HepG2 (cell line): ENCODE results near the gene USP30. TPM values are rescaled to one million over a fixed set of nuclear protein-coding genes. Genes with fewer than 3 reads are reported as not detected.

Experiments used
- ATAC-seq: fragments of 200-7000 bp; cut with Tn5 transposase; 3 replicates; pipeline ENCODE4 v1.9.1; 2020; ENCODE audit warnings: mild to moderate bottlenecking, moderate library complexity
- BruUV-seq: library from RNA; stranded (reverse); fragments of 400-500 nt; replicated peaks from 2 replicates; lab custom pipeline; 2021; lab: Mats Ljungman, UMichigan
- CTCF ChIA-PET: fragments of 300-600 bp; formaldehyde crosslinking; extraction: SDS; loops from one replicate; lab custom pipeline; 2021; ENCODE audit warnings: low total read pairs, inconsistent platforms, low intra/inter-chr PET ratio; lab: Yijun Ruan, JAX
- POLR2A ChIA-PET: fragments of 350-600 bp; sonication (Branson Sonifier 250); formaldehyde crosslinking; loops from one replicate; lab custom pipeline; 2020; ENCODE audit warnings: antibody characterized with exemption, inconsistent platforms; lab: Yijun Ruan, JAX
- DNase-seq: peaks from one replicate; pipeline ENCODE4 v3.0.0-alpha.2; 2015; ENCODE audit warnings: low spot score
- FAIRE-seq: peaks from 3 replicates; lab custom pipeline; 2011; peaks lifted over from hg19 to GRCh38; lab: Jason Lieb, UNC
- H2AFZ ChIP-seq: one replicate; pipeline ENCODE4 v1.6.1; 2011; ENCODE audit warnings: low read length, inconsistent platforms
- H3K27ac ChIP-seq: fragments of 300-600 bp; 3 replicates; pipeline ENCODE4 v1.8.0; 2011; ENCODE audit warnings: mixed run types, mild to moderate bottlenecking, mixed read lengths, low read length, inconsistent platforms; ENCODE audit not compliant: insufficient read depth; ENCODE audit errors: extremely low read length
- H3K27me3 ChIP-seq, 2 experiments: fragments of 200-600 bp in 1 of 2; 2 replicates in 1 of 2; 3 replicates in 1 of 2; pipeline versions ENCODE4 v1.6.0 to v1.8.0; 2011; ENCODE audit warnings: low read length in 2 of 2, mild to moderate bottlenecking in 2 of 2, moderate library complexity in 2 of 2, inconsistent platforms in 1 of 2; ENCODE audit not compliant: insufficient read depth in 2 of 2, control insufficient read depth in 1 of 2
- H3K36me3 ChIP-seq, 2 experiments: fragments of 200-600 bp in 1 of 2; replicated peaks in 1 of 2; 2 replicates in 1 of 2; 3 replicates in 1 of 2; pipeline versions ENCODE4 v1.5.1 to v1.8.0; 2011; ENCODE audit warnings: low read length in 2 of 2, inconsistent platforms in 1 of 2; ENCODE audit not compliant: insufficient read depth in 2 of 2, control insufficient read depth in 1 of 2
- H3K4me1 ChIP-seq: 2 replicates; pipeline ENCODE4 v1.5.1; 2012; ENCODE audit warnings: low read length, inconsistent platforms; ENCODE audit not compliant: insufficient read depth
- H3K4me2 ChIP-seq: 2 replicates; pipeline ENCODE4 v1.6.0; 2011; ENCODE audit warnings: low read depth, low read length, inconsistent platforms
- H3K4me3 ChIP-seq, 3 experiments: fragments of 200-600 bp in 1 of 3; sonication (generic), shearing (Covaris generic) in 1 of 3; replicated peaks in 1 of 3; 2 replicates each; pipeline ENCODE4 v1.5.1; 2011 to 2016; ENCODE audit warnings: low read length in 3 of 3, inconsistent platforms in 2 of 3, low read depth in 2 of 3, mild to moderate bottlenecking in 2 of 3, control low read depth in 1 of 3, mixed read lengths in 1 of 3; ENCODE audit not compliant: insufficient read depth in 1 of 3
- H3K79me2 ChIP-seq: one replicate; pipeline ENCODE4 v1.6.1; 2011; ENCODE audit warnings: low read length, inconsistent platforms; ENCODE audit not compliant: insufficient read depth
- H3K9ac ChIP-seq: 2 replicates; pipeline ENCODE4 v1.6.0; 2011; ENCODE audit warnings: mild to moderate bottlenecking, low read depth, low read length, inconsistent platforms; ENCODE audit not compliant: insufficient read depth
- H3K9me3 ChIP-seq: 2 replicates; pipeline ENCODE4 v1.5.1; 2012; ENCODE audit warnings: mild to moderate bottlenecking, low read length
- H4K20me1 ChIP-seq: 2 replicates; pipeline ENCODE4 v1.6.0; 2011; ENCODE audit warnings: inconsistent platforms, mild to moderate bottlenecking, low read length, moderate library complexity; ENCODE audit not compliant: insufficient read depth
- FOXK2 ChIP-seq: fragments of 450-650 bp; IDR thresholded peaks from 2 replicates; pipeline ENCODE4 v1.6.1; 2016
- GZF1 ChIP-seq: sonication (generic); formaldehyde crosslinking; IDR thresholded peaks from 2 replicates; pipeline ENCODE4 v1.5.1; 2020; ENCODE audit warnings: mild to moderate bottlenecking, missing genetic modification reagents
- JUNB ChIP-seq: sonication (generic); formaldehyde crosslinking; IDR thresholded peaks from 2 replicates; pipeline ENCODE4 v1.8.0; 2022; ENCODE audit warnings: missing genetic modification reagents, mild to moderate bottlenecking, borderline replicate concordance
- MIER2 ChIP-seq: IDR thresholded peaks from 2 replicates; pipeline ENCODE4 v1.6.1; 2016; ENCODE audit warnings: missing biosample characterization, missing genetic modification reagents
- SIN3B ChIP-seq: fragments of 150-350 bp; IDR thresholded peaks from 2 replicates; pipeline ENCODE4 v1.6.1; 2014; ENCODE audit warnings: low read length
- SOX13 ChIP-seq, 3 experiments: fragments of 450-650 bp in 1 of 3; sonication (generic) in 1 of 3; formaldehyde crosslinking in 1 of 3; IDR thresholded peaks in 2 of 3; conservative IDR thresholded peaks in 1 of 3; 2 replicates each; pipeline versions ENCODE4 v1.5.0 to v1.6.1; 2016 to 2020; ENCODE audit warnings: antibody characterized with exemption in 1 of 3, mild to moderate bottlenecking in 1 of 3, missing compliant biosample characterization in 1 of 3, missing genetic modification reagents in 1 of 3, moderate library complexity in 1 of 3
- ZNF3 ChIP-seq: IDR thresholded peaks from 2 replicates; pipeline ENCODE4 v1.7.0; 2017; ENCODE audit warnings: inconsistent platforms
- ZNF616 ChIP-seq: sonication (generic); formaldehyde crosslinking; IDR thresholded peaks from 2 replicates; pipeline ENCODE4 v1.5.0; 2020; ENCODE audit warnings: low read depth, mild to moderate bottlenecking, missing genetic modification reagents
- ZSCAN21 ChIP-seq: sonication (generic); formaldehyde crosslinking; IDR thresholded peaks from 2 replicates; pipeline ENCODE4 v1.8.0; 2022; ENCODE audit warnings: mild to moderate bottlenecking, missing genetic modification reagents, moderate library complexity, borderline replicate concordance
- WGBS: methylation state at CpG from one replicate; pipeline ENCODE4 v1.1.6; 2017; ENCODE audit warnings: low lambda C conversion rate; 5-methylcytosine and 5-hydroxymethylcytosine counted together
- in situ Hi-C: cut with HindIII; loops from 2 replicates; pipeline ENCODE4 v1.10.0; 2017; ENCODE audit warnings: low pct_unique_long_range_greater_than_20kb; ENCODE audit not compliant: extremely low pct_ligation_motif_present
- intact Hi-C: fragments of 100-400 bp; cut with micrococcal nuclease; formaldehyde crosslinking; loops from one replicate; pipeline ENCODE4 v1.10.0; 2022; ENCODE audit not compliant: unreplicated experiment
- polyA plus RNA-seq, 8 experiments: library from polyadenylated mRNA; depleted of rRNA in 3 of 8; stranded (reverse) in 7 of 8; unstranded in 1 of 8; fragments of >200 nt; fragmentation: Illumina TruSeq in 4 of 8; extraction: Trizol in 4 of 8; gene quantifications; 2 replicates each; pipeline versions ENCODE4 v1.2.1 to v1.2.3, GENCODE V29; 2011 to 2016; ENCODE audit warnings: low read depth in 4 of 8, missing spikeins in 1 of 8, mixed read lengths in 1 of 8; ENCODE audit not compliant: insufficient read depth in 1 of 8
- total RNA-seq, 5 experiments: library from RNA; depleted of rRNA; stranded (reverse); fragments of >200 nt; fragmentation: Illumina TruSeq; extraction: Trizol; gene quantifications; 2 replicates each; pipeline ENCODE4 v1.2.3, GENCODE V29; 2016; ENCODE audit warnings: low read depth in 1 of 5
- TF ChIP-seq, protein P1 (sequence below): sonication (generic); formaldehyde crosslinking; IDR thresholded peaks from 2 replicates; pipeline ENCODE4 v1.5.0; 2020; ENCODE audit warnings: mild to moderate bottlenecking, missing genetic modification reagents
- TF ChIP-seq, protein P2 (sequence below): sonication (generic); formaldehyde crosslinking; IDR thresholded peaks from 2 replicates; pipeline ENCODE4 v1.5.1; 2020; ENCODE audit warnings: mild to moderate bottlenecking, moderate library complexity, missing genetic modification reagents

Gene USP30
- total and polyA plus RNA-seq, 2 of the 13 experiments (the other 11 are each of a cell fraction or from before 2014, with no cell fraction given), result 11.2 to 20.8 TPM

DNA sequence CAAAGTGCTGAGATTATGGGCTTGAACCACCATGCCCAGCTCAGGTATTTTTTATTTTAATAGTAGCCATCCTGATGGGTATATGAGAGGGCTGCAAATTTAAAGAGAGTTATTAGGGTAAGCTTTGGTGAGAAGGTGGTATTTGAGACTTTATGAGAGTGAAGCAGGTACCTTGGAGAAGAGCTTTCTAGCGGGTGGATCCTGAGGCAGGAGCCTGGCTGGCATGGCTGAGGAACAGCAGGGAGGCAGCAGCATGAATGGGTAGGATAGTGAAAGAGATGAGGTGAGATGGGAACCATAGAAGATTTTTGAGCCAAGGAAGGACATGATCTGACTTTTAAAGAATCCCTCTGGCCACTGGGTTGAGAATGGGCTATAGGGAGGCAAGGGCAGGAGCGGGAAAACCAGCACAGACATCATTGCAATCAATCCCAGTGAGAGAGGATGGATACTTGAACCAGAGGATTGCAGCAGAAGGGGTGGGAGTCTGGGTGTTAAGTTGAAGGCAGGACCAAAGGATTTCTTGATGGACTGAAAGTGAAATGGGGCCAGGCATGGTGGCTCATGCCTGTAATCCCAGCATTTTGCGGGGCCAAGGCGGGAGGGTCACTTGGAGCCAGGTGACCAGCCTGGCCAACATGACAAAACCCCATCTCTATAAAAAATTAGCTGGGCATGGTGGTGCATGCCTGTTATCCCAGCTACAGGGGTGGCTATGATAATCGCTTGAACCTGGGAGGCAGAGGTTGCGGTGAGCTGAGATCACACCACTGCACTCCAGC is 37.2 kb upstream of the USP30 start:
- peaks cover 0 to 13% of the 10 kb centered on the region in 2 experiments; a peak in 1 of 5 replicates for H3K27me3 ChIP-seq
- H3K79me2 ChIP-seq, result no peaks in the 10 kb centered on the region
- H2AFZ ChIP-seq, result no peak overlapping the region
- ChIA-PET CTCF (no interaction called here), POLR2A (no interaction called here)
- ATAC-seq (no peak), FAIRE-seq (no peak), DNase-seq (no peak)
- no peak overlapping the region for H3K9ac ChIP-seq
- no peak overlapping the region for H3K27ac ChIP-seq
- in situ Hi-C loops, result no loop called here
- no TSS peak for BruUV-seq
- no peaks in the 10 kb centered on the region for H3K9me3 ChIP-seq
- H4K20me1 ChIP-seq, result no peaks in the 10 kb centered on the region
- whole genome bisulfite sequencing, result 41% methylated on average over 6 of the region's 6 CpGs
- TF ChIP-seq JUNB (CRISPR knock-in tag) (no peak), FOXK2 (no peak), ZSCAN21 (CRISPR knock-in tag) (no peak), SIN3B (no peak), GZF1 (no peak), ZNF616 (no peak), SOX13 (IDR thresholded peaks at IDR 0.05) (no peak), SOX13 (CRISPR knock-in tag; conservative IDR thresholded peaks at IDR 0.05 in 1 of 2, IDR thresholded peaks at IDR 0.05 in 1 of 2) (no peak), MIER2 (CRISPR knock-in tag) (no peak), ZNF3 (CRISPR knock-in tag) (no peak)
- TF ChIP-seq, protein P1, sequence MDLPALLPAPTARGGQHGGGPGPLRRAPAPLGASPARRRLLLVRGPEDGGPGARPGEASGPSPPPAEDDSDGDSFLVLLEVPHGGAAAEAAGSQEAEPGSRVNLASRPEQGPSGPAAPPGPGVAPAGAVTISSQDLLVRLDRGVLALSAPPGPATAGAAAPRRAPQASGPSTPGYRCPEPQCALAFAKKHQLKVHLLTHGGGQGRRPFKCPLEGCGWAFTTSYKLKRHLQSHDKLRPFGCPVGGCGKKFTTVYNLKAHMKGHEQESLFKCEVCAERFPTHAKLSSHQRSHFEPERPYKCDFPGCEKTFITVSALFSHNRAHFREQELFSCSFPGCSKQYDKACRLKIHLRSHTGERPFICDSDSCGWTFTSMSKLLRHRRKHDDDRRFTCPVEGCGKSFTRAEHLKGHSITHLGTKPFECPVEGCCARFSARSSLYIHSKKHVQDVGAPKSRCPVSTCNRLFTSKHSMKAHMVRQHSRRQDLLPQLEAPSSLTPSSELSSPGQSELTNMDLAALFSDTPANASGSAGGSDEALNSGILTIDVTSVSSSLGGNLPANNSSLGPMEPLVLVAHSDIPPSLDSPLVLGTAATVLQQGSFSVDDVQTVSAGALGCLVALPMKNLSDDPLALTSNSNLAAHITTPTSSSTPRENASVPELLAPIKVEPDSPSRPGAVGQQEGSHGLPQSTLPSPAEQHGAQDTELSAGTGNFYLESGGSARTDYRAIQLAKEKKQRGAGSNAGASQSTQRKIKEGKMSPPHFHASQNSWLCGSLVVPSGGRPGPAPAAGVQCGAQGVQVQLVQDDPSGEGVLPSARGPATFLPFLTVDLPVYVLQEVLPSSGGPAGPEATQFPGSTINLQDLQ (CRISPR knock-in tag), result no peak
- TF ChIP-seq, protein P2, sequence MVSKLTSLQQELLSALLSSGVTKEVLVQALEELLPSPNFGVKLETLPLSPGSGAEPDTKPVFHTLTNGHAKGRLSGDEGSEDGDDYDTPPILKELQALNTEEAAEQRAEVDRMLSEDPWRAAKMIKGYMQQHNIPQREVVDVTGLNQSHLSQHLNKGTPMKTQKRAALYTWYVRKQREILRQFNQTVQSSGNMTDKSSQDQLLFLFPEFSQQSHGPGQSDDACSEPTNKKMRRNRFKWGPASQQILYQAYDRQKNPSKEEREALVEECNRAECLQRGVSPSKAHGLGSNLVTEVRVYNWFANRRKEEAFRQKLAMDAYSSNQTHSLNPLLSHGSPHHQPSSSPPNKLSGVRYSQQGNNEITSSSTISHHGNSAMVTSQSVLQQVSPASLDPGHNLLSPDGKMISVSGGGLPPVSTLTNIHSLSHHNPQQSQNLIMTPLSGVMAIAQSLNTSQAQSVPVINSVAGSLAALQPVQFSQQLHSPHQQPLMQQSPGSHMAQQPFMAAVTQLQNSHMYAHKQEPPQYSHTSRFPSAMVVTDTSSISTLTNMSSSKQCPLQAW, result no peak
- H3K4me1 ChIP-seq, result peaks cover 14% of the 10 kb centered on the region
- no peak overlapping the region for H3K4me3 ChIP-seq
- H3K36me3 ChIP-seq, result no peaks in the 10 kb centered on the region
- intact Hi-C loops, result no loop called here
- no peak overlapping the region for H3K4me2 ChIP-seq
